Fibroblast of lung (primary cell): Measurements from ENCODE around the gene YES1. TPM values are rescaled to one million over a fixed set of nuclear protein-coding genes. Genes with fewer than 3 reads are reported as not detected.

ENCODE experiments used
- DNase-seq, 2 donors: peaks; one replicate each; pipeline versions ENCODE4 v3.0.0 to v3.0.0-alpha.2; 2010; ENCODE audit warnings: low read depth in 2 of 2
- H2AFZ ChIP-seq: 2 replicates; pipeline ENCODE4 v1.5.1; 2012; ENCODE audit warnings: low read length, control low read depth, inconsistent platforms
- H3K27ac ChIP-seq: 2 replicates; pipeline ENCODE4 v1.5.1; 2011; ENCODE audit warnings: low read length, control low read depth; ENCODE audit not compliant: insufficient read depth
- H3K27me3 ChIP-seq: 2 replicates; pipeline ENCODE4 v1.5.1; 2011; ENCODE audit warnings: mild to moderate bottlenecking, low read length; ENCODE audit not compliant: control insufficient read depth, insufficient read depth
- H3K36me3 ChIP-seq: 2 replicates; pipeline ENCODE4 v1.5.1; 2011; ENCODE audit warnings: low read length; ENCODE audit not compliant: control insufficient read depth, insufficient read depth
- H3K4me1 ChIP-seq: 2 replicates; pipeline ENCODE4 v1.5.1; 2011; ENCODE audit warnings: low read length; ENCODE audit not compliant: control insufficient read depth, insufficient read depth; ENCODE audit errors: extremely low read depth
- H3K4me2 ChIP-seq: 2 replicates; pipeline ENCODE4 v1.5.1; 2011; ENCODE audit warnings: low read length, control low read depth; ENCODE audit not compliant: insufficient read depth; ENCODE audit errors: extremely low read depth
- H3K4me3 ChIP-seq, 4 experiments: fragments of 200-600 bp in 1 of 4; sonication (generic) in 1 of 4; replicated peaks in 1 of 4; 2 replicates each; pipeline ENCODE4 v1.5.1; 2011 to 2016; ENCODE audit warnings: low read length in 4 of 4, low read depth in 3 of 4, mild to moderate bottlenecking in 3 of 4, control low read depth in 2 of 4, inconsistent platforms in 1 of 4, mixed read lengths in 1 of 4; ENCODE audit not compliant: insufficient read depth in 1 of 4; ENCODE audit errors: control extremely low read depth in 1 of 4
- H3K79me2 ChIP-seq: 2 replicates; pipeline ENCODE4 v1.5.1; 2012; ENCODE audit warnings: mild to moderate bottlenecking, low read length, inconsistent platforms; ENCODE audit not compliant: control insufficient read depth, insufficient read depth
- H3K9ac ChIP-seq: 2 replicates; pipeline ENCODE4 v1.5.1; 2011; ENCODE audit warnings: mild to moderate bottlenecking, low read length, control low read depth; ENCODE audit not compliant: insufficient read depth
- H3K9me3 ChIP-seq: 2 replicates; pipeline ENCODE4 v1.5.1; 2012; ENCODE audit warnings: low read depth, low read length; ENCODE audit not compliant: control insufficient read depth, insufficient read depth
- H4K20me1 ChIP-seq: 2 replicates; pipeline ENCODE4 v1.5.1; 2011; ENCODE audit warnings: low read length; ENCODE audit not compliant: control insufficient read depth, insufficient read depth; ENCODE audit errors: extremely low read depth
- EZH2 ChIP-seq: IDR thresholded peaks from 2 replicates; pipeline ENCODE4 v1.5.1; 2012; ENCODE audit warnings: low read length, control low read depth, mild to moderate bottlenecking; ENCODE audit errors: missing control alignments
- polyA plus RNA-seq, 2 donors: library from polyadenylated mRNA; depleted of rRNA in 1 of 2; stranded (reverse) in 1 of 2; unstranded in 1 of 2; fragments of >200 nt; gene quantifications; 2 replicates each; pipeline ENCODE4 v1.2.1, GENCODE V29; 2011 to 2012; ENCODE audit warnings: missing spikeins in 1 of 2
- total RNA-seq: library from RNA; depleted of rRNA; stranded (reverse); fragments of >200 nt; gene quantifications from 2 replicates; pipeline ENCODE4 v1.2.1, GENCODE V29; 2014
- TF ChIP-seq, protein P1 (sequence below), 2 donors: IDR thresholded peaks in 1 of 2; conservative IDR thresholded peaks in 1 of 2; 1 replicate in 1 of 2; 2 replicates in 1 of 2; pipeline ENCODE4 v1.5.1; 2011 to 2012; ENCODE audit warnings: low read length in 2 of 2, control low read depth in 1 of 2, inconsistent platforms in 1 of 2, low read depth in 1 of 2, mild to moderate bottlenecking in 1 of 2

The YES1 gene
- total and polyA plus RNA-seq, 2 donors (not counting 1 experiment from before 2014, with no cell fraction given) = 26.6 to 49.5 TPM

DNA sequence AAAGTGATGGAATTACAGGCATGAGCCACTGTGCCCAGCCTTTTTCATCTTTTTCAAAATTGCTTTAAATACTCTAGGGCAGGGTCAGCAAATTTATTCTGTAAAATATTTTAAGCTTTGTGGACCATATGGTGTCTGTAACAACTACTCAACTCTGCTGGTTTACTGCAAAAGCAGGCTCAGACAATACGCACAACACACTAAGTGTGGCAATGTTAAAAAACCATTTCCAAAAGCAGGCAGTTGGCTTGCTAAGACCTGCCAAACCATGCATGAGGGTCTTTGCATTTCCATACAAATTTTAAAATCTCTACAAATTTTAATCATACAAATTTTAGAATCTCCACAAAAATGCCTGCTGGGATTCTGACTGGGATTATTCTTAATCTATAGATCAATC lies 44.1 kb downstream of the YES1 start:
- Histone ChIP-seq H3K79me2 (no peaks in the 10 kb centered on the region), H3K4me1 (no peaks in the 10 kb centered on the region), H3K36me3 (no peaks in the 10 kb centered on the region), H3K27me3 (no peaks in the 10 kb centered on the region), H4K20me1 (no peaks in the 10 kb centered on the region), H3K9ac (no peak overlapping the region), H3K4me3 (no peak overlapping the region), H3K4me2 (no peak overlapping the region), H3K9me3 (no peaks in the 10 kb centered on the region), H2AFZ (no peak overlapping the region), H3K27ac (no peak overlapping the region)
- TF ChIP-seq EZH2 = no peak
- TF ChIP-seq, protein P1, sequence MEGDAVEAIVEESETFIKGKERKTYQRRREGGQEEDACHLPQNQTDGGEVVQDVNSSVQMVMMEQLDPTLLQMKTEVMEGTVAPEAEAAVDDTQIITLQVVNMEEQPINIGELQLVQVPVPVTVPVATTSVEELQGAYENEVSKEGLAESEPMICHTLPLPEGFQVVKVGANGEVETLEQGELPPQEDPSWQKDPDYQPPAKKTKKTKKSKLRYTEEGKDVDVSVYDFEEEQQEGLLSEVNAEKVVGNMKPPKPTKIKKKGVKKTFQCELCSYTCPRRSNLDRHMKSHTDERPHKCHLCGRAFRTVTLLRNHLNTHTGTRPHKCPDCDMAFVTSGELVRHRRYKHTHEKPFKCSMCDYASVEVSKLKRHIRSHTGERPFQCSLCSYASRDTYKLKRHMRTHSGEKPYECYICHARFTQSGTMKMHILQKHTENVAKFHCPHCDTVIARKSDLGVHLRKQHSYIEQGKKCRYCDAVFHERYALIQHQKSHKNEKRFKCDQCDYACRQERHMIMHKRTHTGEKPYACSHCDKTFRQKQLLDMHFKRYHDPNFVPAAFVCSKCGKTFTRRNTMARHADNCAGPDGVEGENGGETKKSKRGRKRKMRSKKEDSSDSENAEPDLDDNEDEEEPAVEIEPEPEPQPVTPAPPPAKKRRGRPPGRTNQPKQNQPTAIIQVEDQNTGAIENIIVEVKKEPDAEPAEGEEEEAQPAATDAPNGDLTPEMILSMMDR (conservative IDR thresholded peaks at IDR 0.05 in 1 of 2, IDR thresholded peaks at IDR 0.05 in 1 of 2; ENCODE audit: low read depth in 1 of 2, low read length in 2 of 2) = no peak
- no peak for DNase-seq

DNA sequence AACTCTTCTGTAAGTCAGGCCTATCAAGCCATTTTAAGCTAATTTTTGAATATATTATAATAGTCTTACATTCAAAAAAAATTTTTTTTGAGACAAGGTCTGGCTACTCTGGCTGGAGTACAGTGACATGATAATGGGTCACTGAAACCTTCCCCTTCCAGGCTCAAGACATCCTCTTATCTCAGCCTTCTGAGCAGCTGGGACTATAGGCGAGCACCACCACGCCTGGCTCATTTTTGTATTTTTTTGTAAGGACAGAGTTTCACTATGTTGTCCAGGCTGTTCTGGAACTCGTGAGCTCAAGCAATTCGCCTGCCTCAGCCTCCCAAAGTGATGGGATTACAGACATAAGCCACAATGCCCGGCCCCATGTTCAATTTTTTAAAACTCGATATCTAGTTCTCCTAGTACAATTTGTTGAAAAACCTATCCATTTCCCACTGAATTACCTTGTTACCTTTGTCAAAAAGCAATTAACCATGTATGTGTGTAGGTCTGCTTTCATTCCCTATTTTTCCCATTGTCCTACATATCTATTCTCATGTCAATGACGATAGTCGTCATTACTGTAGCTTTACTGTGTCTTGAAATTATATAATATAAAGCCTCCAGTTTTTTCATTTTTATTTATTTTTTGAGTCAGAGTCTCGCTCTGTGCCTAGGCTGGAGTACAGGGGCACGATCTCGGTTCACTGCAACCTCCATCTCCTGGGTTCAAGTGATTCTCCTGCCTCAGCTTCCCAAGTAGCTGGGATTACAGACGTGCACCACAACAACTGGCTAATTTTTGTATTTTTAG lies 44.8 kb downstream of the YES1 start:
- Histone ChIP-seq H4K20me1 (no peaks in the 10 kb centered on the region), H3K9me3 (no peaks in the 10 kb centered on the region), H3K4me3 (no peak overlapping the region), H2AFZ (no peak overlapping the region), H3K27me3 (no peaks in the 10 kb centered on the region), H3K9ac (no peak overlapping the region), H3K4me2 (no peak overlapping the region), H3K27ac (no peak overlapping the region), H3K36me3 (no peaks in the 10 kb centered on the region), H3K79me2 (no peaks in the 10 kb centered on the region), H3K4me1 (no peaks in the 10 kb centered on the region)
- TF ChIP-seq, protein P1 (conservative IDR thresholded peaks at IDR 0.05 in 1 of 2, IDR thresholded peaks at IDR 0.05 in 1 of 2; ENCODE audit: low read depth in 1 of 2, low read length in 2 of 2) = no peak
- no peak for TF ChIP-seq EZH2
- no peak for DNase-seq

DNA sequence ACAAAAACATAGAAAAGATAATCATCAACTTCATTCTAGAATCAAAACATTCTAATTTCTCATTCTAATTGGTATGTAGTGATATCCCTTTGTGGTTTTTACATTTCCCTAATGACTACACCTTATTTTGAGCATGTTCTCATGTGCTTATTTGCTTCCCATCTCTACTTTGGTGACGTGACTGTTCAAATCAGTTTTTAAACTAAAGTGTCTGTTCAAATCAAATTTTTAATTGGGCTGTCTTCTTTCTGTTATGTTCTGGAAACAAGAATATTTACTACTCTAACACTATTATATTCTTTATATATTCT lies 45.5 kb downstream of the YES1 start:
- no peaks in the 10 kb centered on the region for H4K20me1 ChIP-seq
- H3K9ac ChIP-seq = no peak overlapping the region
- no peak overlapping the region for H3K27ac ChIP-seq
- no peak for DNase-seq
- no peaks in the 10 kb centered on the region for H3K36me3 ChIP-seq
- TF ChIP-seq, protein P1 (conservative IDR thresholded peaks at IDR 0.05 in 1 of 2, IDR thresholded peaks at IDR 0.05 in 1 of 2; ENCODE audit: low read depth in 1 of 2, low read length in 2 of 2) = no peak
- no peak for TF ChIP-seq EZH2
- H3K27me3 ChIP-seq = no peaks in the 10 kb centered on the region
- H3K4me1 ChIP-seq = no peaks in the 10 kb centered on the region
- no peaks in the 10 kb centered on the region for H3K79me2 ChIP-seq
- no peak overlapping the region for H2AFZ ChIP-seq
- H3K4me3 ChIP-seq = no peak overlapping the region
- no peaks in the 10 kb centered on the region for H3K9me3 ChIP-seq
- no peak overlapping the region for H3K4me2 ChIP-seq
